GM12891 (cell line): ENCODE measurements around the gene TESK1.

Experiments used
- POLR2A ChIP-seq: IDR thresholded peaks from 2 replicates; pipeline ENCODE4 v1.6.1; 2011; ENCODE audit warnings: low read depth, low read length, control low read depth
- POLR2AphosphoS5 ChIP-seq: IDR thresholded peaks from 2 replicates; pipeline ENCODE4 v1.6.1; 2011; ENCODE audit warnings: low read depth, low read length, control low read depth
- TAF1 ChIP-seq: IDR thresholded peaks from 2 replicates; pipeline ENCODE4 v1.6.1; 2011; ENCODE audit warnings: low read depth, low read length, control low read depth

- TF ChIP-seq POLR2A: no peak
- TF ChIP-seq POLR2AphosphoS5: no peak
- no peak for TF ChIP-seq TAF1
These were observed 48.3 kb upstream of the TESK1 start for GRCh38 chr9:35556776-35557175.
